Endothelial cell of umbilical vein (primary cell): ENCODE results near the gene LRRC73. TPM values are rescaled to one million over a fixed set of nuclear protein-coding genes. Genes with fewer than 3 reads are reported as not detected.
"Not testable (repeated sequence)": the region's sequence is repeated elsewhere in the genome, so short reads cannot be mapped to it uniquely, and the experiment has no call there.

Source experiments
- BruUV-seq: library from RNA; stranded (reverse); fragments of 400-500 nt; replicated peaks from 2 replicates; lab custom pipeline; 2021; lab: Mats Ljungman, UMichigan
- CTCF ChIA-PET: fragments of 300-600, 350-600 bp; sonication (Branson Sonifier 250); formaldehyde crosslinking; loops from one replicate; lab custom pipeline; 2021; ENCODE audit warnings: antibody characterized with exemption, inconsistent platforms; lab: Charles Lee
- POLR2A ChIA-PET: fragments of 300-600, 350-600 bp; sonication (Branson Sonifier 250); formaldehyde crosslinking; loops from one replicate; lab custom pipeline; 2021; ENCODE audit warnings: antibody characterized with exemption, inconsistent platforms; lab: Charles Lee
- DNase-seq: peaks from one replicate; pipeline ENCODE4 v3.0.0-alpha.2; 2011; ENCODE audit warnings: low read depth, low spot score
- FAIRE-seq: peaks from 2 replicates; lab custom pipeline; 2011; peaks lifted over from hg19 to GRCh38; lab: Jason Lieb, UNC
- H2AFZ ChIP-seq: 2 replicates; pipeline ENCODE4 v1.6.0; 2012; ENCODE audit warnings: low read depth, low read length, control low read depth, inconsistent platforms
- H3K27ac ChIP-seq: 2 replicates; pipeline ENCODE4 v1.5.1; 2011; ENCODE audit warnings: low read depth, mild to moderate bottlenecking, control low read depth, low read length, moderate library complexity; ENCODE audit not compliant: insufficient read depth
- H3K27me3 ChIP-seq, 2 experiments: 2 replicates each; pipeline versions ENCODE4 v1.6.0 to v1.6.1; 2011; ENCODE audit warnings: low read length in 2 of 2, mixed read lengths in 1 of 2; ENCODE audit not compliant: control insufficient read depth in 2 of 2, insufficient read depth in 2 of 2
- H3K36me3 ChIP-seq, 2 experiments: 2 replicates in 1 of 2; 3 replicates in 1 of 2; pipeline ENCODE4 v1.5.1; 2011; ENCODE audit warnings: low read length in 2 of 2, mild to moderate bottlenecking in 1 of 2, moderate library complexity in 1 of 2; ENCODE audit not compliant: control insufficient read depth in 2 of 2, insufficient read depth in 2 of 2; ENCODE audit errors: extremely low read depth in 1 of 2
- H3K4me1 ChIP-seq: 3 replicates; pipeline ENCODE4 v1.5.1; 2011; ENCODE audit warnings: mild to moderate bottlenecking, low read length; ENCODE audit not compliant: control insufficient read depth, insufficient read depth; ENCODE audit errors: extremely low read depth
- H3K4me2 ChIP-seq: 2 replicates; pipeline ENCODE4 v1.6.1; 2011; ENCODE audit warnings: low read length, control low read depth, mixed read lengths; ENCODE audit not compliant: insufficient read depth
- H3K4me3 ChIP-seq, 3 experiments: fragments of 200-600 bp in 1 of 3; sonication (generic), shearing (Covaris generic) in 1 of 3; replicated peaks in 1 of 3; 2 replicates each; pipeline ENCODE4 v1.5.1; 2011 to 2016; ENCODE audit warnings: control low read depth in 3 of 3, low read length in 3 of 3, mild to moderate bottlenecking in 2 of 3, inconsistent platforms in 1 of 3, low read depth in 1 of 3, moderate library complexity in 1 of 3; ENCODE audit not compliant: insufficient read depth in 1 of 3
- H3K79me2 ChIP-seq: 2 replicates; pipeline ENCODE4 v1.6.0; 2012; ENCODE audit warnings: low read length, inconsistent platforms; ENCODE audit not compliant: control insufficient read depth, insufficient read depth
- H3K9ac ChIP-seq: replicated peaks from 2 replicates; pipeline ENCODE3; 2011; ENCODE audit warnings: low read length, control low read depth; ENCODE audit not compliant: insufficient read depth; ENCODE audit errors: extremely low read depth
- H3K9me1 ChIP-seq: replicated peaks from 3 replicates; pipeline ENCODE4 v1.6.0; 2011; ENCODE audit warnings: mild to moderate bottlenecking, low read length; ENCODE audit not compliant: control insufficient read depth, insufficient read depth; ENCODE audit errors: extremely low read depth
- H3K9me3 ChIP-seq: replicated peaks from 2 replicates; pipeline ENCODE4 v1.5.1; 2012; ENCODE audit warnings: low read length, inconsistent platforms; ENCODE audit not compliant: control insufficient read depth, insufficient read depth
- H4K20me1 ChIP-seq: replicated peaks from 2 replicates; pipeline ENCODE3; 2011; ENCODE audit warnings: mild to moderate bottlenecking, low read length; ENCODE audit not compliant: control insufficient read depth, insufficient read depth; ENCODE audit errors: extremely low read depth
- CTCF ChIP-seq, 2 donors: IDR thresholded peaks; 1 replicate in 1 of 2; 2 replicates in 1 of 2; pipeline ENCODE4 v1.5.1; 2011; ENCODE audit warnings: low read length in 2 of 2, mild to moderate bottlenecking in 2 of 2, moderate library complexity in 2 of 2, control low read depth in 1 of 2, inconsistent platforms in 1 of 2, low read depth in 1 of 2; ENCODE audit not compliant: insufficient read depth in 1 of 2; ENCODE audit errors: extremely low read depth in 1 of 2
- EZH2 ChIP-seq: IDR thresholded peaks from 2 replicates; pipeline ENCODE4 v1.6.1; 2012; ENCODE audit warnings: borderline replicate concordance, low read depth, mild to moderate bottlenecking, moderate library complexity, low read length, inconsistent platforms; ENCODE audit not compliant: severe bottlenecking
- FOS ChIP-seq: IDR thresholded peaks from 2 replicates; pipeline ENCODE4 v1.6.1; 2011; ENCODE audit warnings: mild to moderate bottlenecking, low read length, moderate library complexity, borderline replicate concordance; ENCODE audit not compliant: insufficient read depth
- GATA2 ChIP-seq: IDR thresholded peaks from 2 replicates; pipeline ENCODE4 v1.7.0; 2011; ENCODE audit warnings: low read depth, mild to moderate bottlenecking, moderate library complexity, mixed read lengths, low read length; ENCODE audit not compliant: insufficient read length, insufficient read depth
- JUN ChIP-seq: IDR thresholded peaks from 2 replicates; pipeline ENCODE4 v1.6.1; 2011; ENCODE audit warnings: borderline replicate concordance, low read depth; ENCODE audit not compliant: insufficient read length, insufficient read depth
- MYC ChIP-seq: IDR thresholded peaks from one replicate; pipeline ENCODE4 v1.6.1; 2011; ENCODE audit warnings: mild to moderate bottlenecking, low read depth, low read length
- POLR2A ChIP-seq: IDR thresholded peaks from 2 replicates; pipeline ENCODE4 v1.6.1; 2012; ENCODE audit warnings: low read depth, mild to moderate bottlenecking, control low read depth, low read length
- POLR2AphosphoS5 ChIP-seq: IDR thresholded peaks from 2 replicates; pipeline ENCODE4 v1.6.1; 2012; ENCODE audit warnings: low read depth, mild to moderate bottlenecking, control low read depth, low read length, moderate library complexity; ENCODE audit not compliant: insufficient read depth
- dilution Hi-C: fragments of 300-500 bp; cut with MboI; formaldehyde crosslinking; loops from one replicate; pipeline ENCODE4 v1.15.0; 2019; ENCODE audit warnings: low sequenced_read_pairs; ENCODE audit not compliant: extremely low pct_ligation_motif_present
- intact Hi-C: fragments of 100-400 bp; cut with micrococcal nuclease; formaldehyde crosslinking; loops from one replicate; pipeline ENCODE4 v1.10.0; 2022
- polyA plus RNA-seq, 4 experiments: library from polyadenylated mRNA; depleted of rRNA in 3 of 4; stranded (reverse) in 3 of 4; unstranded in 1 of 4; fragments of >200 nt; gene quantifications; 2 replicates each; pipeline versions ENCODE4 v1.2.1 to v1.2.3, GENCODE V29; 2011 to 2012; ENCODE audit warnings: missing spikeins in 1 of 4
- total RNA-seq: library from RNA; stranded (reverse); gene quantifications from 2 replicates; pipeline ENCODE4 v1.2.3, GENCODE V29; 2021
- TF ChIP-seq, protein P1 (sequence below): IDR thresholded peaks from 2 replicates; pipeline ENCODE4 v1.6.1; 2011; ENCODE audit not compliant: insufficient read depth, insufficient read length

The LRRC73 gene
- total and polyA plus RNA-seq, 2 donors (not counting 3 experiments of a cell fraction or from before 2014, with no cell fraction given), result 0.11 to 0.58 TPM

DNA sequence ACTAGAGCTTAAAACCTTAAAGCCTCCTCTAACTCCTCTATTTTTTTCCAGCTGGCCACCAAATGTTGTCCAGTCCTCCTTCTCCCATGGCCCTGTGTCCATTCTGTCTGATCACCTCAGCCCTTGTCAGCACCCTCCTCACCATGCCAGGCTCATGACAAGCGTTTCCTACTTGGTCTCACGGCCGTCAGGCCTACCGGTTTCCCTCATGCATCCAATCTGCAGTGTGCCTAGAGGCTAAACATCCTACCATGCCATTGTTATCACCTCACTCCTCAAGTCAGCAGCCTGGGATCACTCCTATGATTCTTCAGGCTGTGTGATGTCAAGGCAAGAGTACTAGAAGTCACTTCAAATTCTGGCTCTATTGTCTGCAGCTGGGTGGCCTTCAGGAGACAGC lies 42.4 kb downstream of the LRRC73 start:
- Histone ChIP-seq H3K79me2 (no peaks in the 10 kb centered on the region), H3K4me1 (no peaks in the 10 kb centered on the region), H3K4me2 (no peak overlapping the region), H3K9me1 (no peaks in the 10 kb centered on the region), H3K9me3 (no peaks in the 10 kb centered on the region), H3K27me3 (peaks cover 12 to 16% of the 10 kb centered on the region in 2 experiments), H2AFZ (no peak overlapping the region), H3K36me3 (no peaks in the 10 kb centered on the region), H3K9ac (no peak overlapping the region), H3K27ac (no peak overlapping the region), H4K20me1 (no peaks in the 10 kb centered on the region), H3K4me3 (no peak overlapping the region)
- TF ChIP-seq JUN (no peak), POLR2A (no peak), FOS (no peak), POLR2AphosphoS5 (no peak), MYC (no peak), EZH2 (no peak), CTCF (IDR thresholded peaks at IDR 0.05; ENCODE audit: extremely low read depth in 1 of 2, insufficient read depth in 1 of 2, low read depth in 1 of 2, low read length in 2 of 2) (no peak), GATA2 (no peak)
- TF ChIP-seq, protein P1, sequence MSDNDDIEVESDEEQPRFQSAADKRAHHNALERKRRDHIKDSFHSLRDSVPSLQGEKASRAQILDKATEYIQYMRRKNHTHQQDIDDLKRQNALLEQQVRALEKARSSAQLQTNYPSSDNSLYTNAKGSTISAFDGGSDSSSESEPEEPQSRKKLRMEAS, result no peak
- DNase-seq (no peak), FAIRE-seq (no peak)
- intact Hi-C loops, result no loop called here
- ChIA-PET POLR2A (no interaction called here), CTCF (interaction anchor here (1.3 kb wide), 1 partner anchor 10 kb away, joined by 3 read pairs; the partner anchor contains the start of gene TJAP1)
- dilution Hi-C loops, result no loop called here
- BruUV-seq, result no TSS peak

- H4K20me1 ChIP-seq, intact Hi-C loops, H3K4me1 ChIP-seq, H3K9ac ChIP-seq, H3K27ac ChIP-seq, H3K4me3 ChIP-seq, H3K9me3 ChIP-seq, dilution Hi-C loops, H2AFZ ChIP-seq, DNase-seq, FAIRE-seq, H3K4me2 ChIP-seq, BruUV-seq, H3K79me2 ChIP-seq, H3K36me3 ChIP-seq, POLR2A ChIA-PET, H3K9me1 ChIP-seq: not testable (repeated sequence)
- peaks cover 16 to 21% of the 10 kb centered on the region in 2 experiments for H3K27me3 ChIP-seq
- CTCF ChIA-PET, result interaction anchor here (1.3 kb wide), 1 partner anchor 10 kb away, joined by 3 read pairs; the partner anchor contains the start of gene TJAP1
Measured at GRCh38 chr6:43467265-43467664, 42.9 kb downstream of the LRRC73 start.
